Endothelial cell of umbilical vein (primary cell): ENCODE measurements around the gene ARHGAP15. TPM values are rescaled to one million over a fixed set of nuclear protein-coding genes. Genes with fewer than 3 reads are reported as not detected.

Experiments
- BruUV-seq: library from RNA; stranded (reverse); fragments of 400-500 nt; replicated peaks from 2 replicates; lab custom pipeline; 2021; lab: Mats Ljungman, UMichigan
- CTCF ChIA-PET: fragments of 300-600, 350-600 bp; sonication (Branson Sonifier 250); formaldehyde crosslinking; loops from one replicate; lab custom pipeline; 2021; ENCODE audit warnings: antibody characterized with exemption, inconsistent platforms; lab: Charles Lee
- POLR2A ChIA-PET: fragments of 300-600, 350-600 bp; sonication (Branson Sonifier 250); formaldehyde crosslinking; loops from one replicate; lab custom pipeline; 2021; ENCODE audit warnings: antibody characterized with exemption, inconsistent platforms; lab: Charles Lee
- DNase-seq: peaks from one replicate; pipeline ENCODE4 v3.0.0-alpha.2; 2011; ENCODE audit warnings: low read depth, low spot score
- FAIRE-seq: peaks from 2 replicates; lab custom pipeline; 2011; peaks lifted over from hg19 to GRCh38; lab: Jason Lieb, UNC
- H2AFZ ChIP-seq: 2 replicates; pipeline ENCODE4 v1.6.0; 2012; ENCODE audit warnings: low read depth, low read length, control low read depth, inconsistent platforms
- H3K27ac ChIP-seq: 2 replicates; pipeline ENCODE4 v1.5.1; 2011; ENCODE audit warnings: low read depth, mild to moderate bottlenecking, control low read depth, low read length, moderate library complexity; ENCODE audit not compliant: insufficient read depth
- H3K27me3 ChIP-seq, 2 experiments: 2 replicates each; pipeline versions ENCODE4 v1.6.0 to v1.6.1; 2011; ENCODE audit warnings: low read length in 2 of 2, mixed read lengths in 1 of 2; ENCODE audit not compliant: control insufficient read depth in 2 of 2, insufficient read depth in 2 of 2
- H3K36me3 ChIP-seq, 2 experiments: 2 replicates in 1 of 2; 3 replicates in 1 of 2; pipeline ENCODE4 v1.5.1; 2011; ENCODE audit warnings: low read length in 2 of 2, mild to moderate bottlenecking in 1 of 2, moderate library complexity in 1 of 2; ENCODE audit not compliant: control insufficient read depth in 2 of 2, insufficient read depth in 2 of 2; ENCODE audit errors: extremely low read depth in 1 of 2
- H3K4me1 ChIP-seq: 3 replicates; pipeline ENCODE4 v1.5.1; 2011; ENCODE audit warnings: mild to moderate bottlenecking, low read length; ENCODE audit not compliant: control insufficient read depth, insufficient read depth; ENCODE audit errors: extremely low read depth
- H3K4me2 ChIP-seq: 2 replicates; pipeline ENCODE4 v1.6.1; 2011; ENCODE audit warnings: low read length, control low read depth, mixed read lengths; ENCODE audit not compliant: insufficient read depth
- H3K4me3 ChIP-seq, 3 experiments: fragments of 200-600 bp in 1 of 3; sonication (generic), shearing (Covaris generic) in 1 of 3; replicated peaks in 1 of 3; 2 replicates each; pipeline ENCODE4 v1.5.1; 2011 to 2016; ENCODE audit warnings: control low read depth in 3 of 3, low read length in 3 of 3, mild to moderate bottlenecking in 2 of 3, inconsistent platforms in 1 of 3, low read depth in 1 of 3, moderate library complexity in 1 of 3; ENCODE audit not compliant: insufficient read depth in 1 of 3
- H3K79me2 ChIP-seq: 2 replicates; pipeline ENCODE4 v1.6.0; 2012; ENCODE audit warnings: low read length, inconsistent platforms; ENCODE audit not compliant: control insufficient read depth, insufficient read depth
- H3K9ac ChIP-seq: replicated peaks from 2 replicates; pipeline ENCODE3; 2011; ENCODE audit warnings: low read length, control low read depth; ENCODE audit not compliant: insufficient read depth; ENCODE audit errors: extremely low read depth
- H3K9me1 ChIP-seq: replicated peaks from 3 replicates; pipeline ENCODE4 v1.6.0; 2011; ENCODE audit warnings: mild to moderate bottlenecking, low read length; ENCODE audit not compliant: control insufficient read depth, insufficient read depth; ENCODE audit errors: extremely low read depth
- H3K9me3 ChIP-seq: replicated peaks from 2 replicates; pipeline ENCODE4 v1.5.1; 2012; ENCODE audit warnings: low read length, inconsistent platforms; ENCODE audit not compliant: control insufficient read depth, insufficient read depth
- H4K20me1 ChIP-seq: replicated peaks from 2 replicates; pipeline ENCODE3; 2011; ENCODE audit warnings: mild to moderate bottlenecking, low read length; ENCODE audit not compliant: control insufficient read depth, insufficient read depth; ENCODE audit errors: extremely low read depth
- EZH2 ChIP-seq: IDR thresholded peaks from 2 replicates; pipeline ENCODE4 v1.6.1; 2012; ENCODE audit warnings: borderline replicate concordance, low read depth, mild to moderate bottlenecking, moderate library complexity, low read length, inconsistent platforms; ENCODE audit not compliant: severe bottlenecking
- FOS ChIP-seq: IDR thresholded peaks from 2 replicates; pipeline ENCODE4 v1.6.1; 2011; ENCODE audit warnings: mild to moderate bottlenecking, low read length, moderate library complexity, borderline replicate concordance; ENCODE audit not compliant: insufficient read depth
- GATA2 ChIP-seq: IDR thresholded peaks from 2 replicates; pipeline ENCODE4 v1.7.0; 2011; ENCODE audit warnings: low read depth, mild to moderate bottlenecking, moderate library complexity, mixed read lengths, low read length; ENCODE audit not compliant: insufficient read length, insufficient read depth
- JUN ChIP-seq: IDR thresholded peaks from 2 replicates; pipeline ENCODE4 v1.6.1; 2011; ENCODE audit warnings: borderline replicate concordance, low read depth; ENCODE audit not compliant: insufficient read length, insufficient read depth
- MYC ChIP-seq: IDR thresholded peaks from one replicate; pipeline ENCODE4 v1.6.1; 2011; ENCODE audit warnings: mild to moderate bottlenecking, low read depth, low read length
- POLR2A ChIP-seq: IDR thresholded peaks from 2 replicates; pipeline ENCODE4 v1.6.1; 2012; ENCODE audit warnings: low read depth, mild to moderate bottlenecking, control low read depth, low read length
- POLR2AphosphoS5 ChIP-seq: IDR thresholded peaks from 2 replicates; pipeline ENCODE4 v1.6.1; 2012; ENCODE audit warnings: low read depth, mild to moderate bottlenecking, control low read depth, low read length, moderate library complexity; ENCODE audit not compliant: insufficient read depth
- dilution Hi-C: fragments of 300-500 bp; cut with MboI; formaldehyde crosslinking; loops from one replicate; pipeline ENCODE4 v1.15.0; 2019; ENCODE audit warnings: low sequenced_read_pairs; ENCODE audit not compliant: extremely low pct_ligation_motif_present
- intact Hi-C: fragments of 100-400 bp; cut with micrococcal nuclease; formaldehyde crosslinking; loops from one replicate; pipeline ENCODE4 v1.10.0; 2022
- polyA plus RNA-seq, 4 experiments: library from polyadenylated mRNA; depleted of rRNA in 3 of 4; stranded (reverse) in 3 of 4; unstranded in 1 of 4; fragments of >200 nt; gene quantifications; 2 replicates each; pipeline versions ENCODE4 v1.2.1 to v1.2.3, GENCODE V29; 2011 to 2012; ENCODE audit warnings: missing spikeins in 1 of 4
- total RNA-seq: library from RNA; stranded (reverse); gene quantifications from 2 replicates; pipeline ENCODE4 v1.2.3, GENCODE V29; 2021
- TF ChIP-seq, protein P1 (sequence below): IDR thresholded peaks from 2 replicates; pipeline ENCODE4 v1.6.1; 2011; ENCODE audit not compliant: insufficient read depth, insufficient read length
- TF ChIP-seq, protein P2 (sequence below), 2 donors: IDR thresholded peaks; 1 replicate in 1 of 2; 2 replicates in 1 of 2; pipeline ENCODE4 v1.5.1; 2011; ENCODE audit warnings: low read length in 2 of 2, mild to moderate bottlenecking in 2 of 2, moderate library complexity in 2 of 2, control low read depth in 1 of 2, inconsistent platforms in 1 of 2, low read depth in 1 of 2; ENCODE audit not compliant: insufficient read depth in 1 of 2; ENCODE audit errors: extremely low read depth in 1 of 2

Gene ARHGAP15
- total and polyA plus RNA-seq, 2 donors (not counting 3 experiments of a cell fraction or from before 2014, with no cell fraction given), result not detected

DNA sequence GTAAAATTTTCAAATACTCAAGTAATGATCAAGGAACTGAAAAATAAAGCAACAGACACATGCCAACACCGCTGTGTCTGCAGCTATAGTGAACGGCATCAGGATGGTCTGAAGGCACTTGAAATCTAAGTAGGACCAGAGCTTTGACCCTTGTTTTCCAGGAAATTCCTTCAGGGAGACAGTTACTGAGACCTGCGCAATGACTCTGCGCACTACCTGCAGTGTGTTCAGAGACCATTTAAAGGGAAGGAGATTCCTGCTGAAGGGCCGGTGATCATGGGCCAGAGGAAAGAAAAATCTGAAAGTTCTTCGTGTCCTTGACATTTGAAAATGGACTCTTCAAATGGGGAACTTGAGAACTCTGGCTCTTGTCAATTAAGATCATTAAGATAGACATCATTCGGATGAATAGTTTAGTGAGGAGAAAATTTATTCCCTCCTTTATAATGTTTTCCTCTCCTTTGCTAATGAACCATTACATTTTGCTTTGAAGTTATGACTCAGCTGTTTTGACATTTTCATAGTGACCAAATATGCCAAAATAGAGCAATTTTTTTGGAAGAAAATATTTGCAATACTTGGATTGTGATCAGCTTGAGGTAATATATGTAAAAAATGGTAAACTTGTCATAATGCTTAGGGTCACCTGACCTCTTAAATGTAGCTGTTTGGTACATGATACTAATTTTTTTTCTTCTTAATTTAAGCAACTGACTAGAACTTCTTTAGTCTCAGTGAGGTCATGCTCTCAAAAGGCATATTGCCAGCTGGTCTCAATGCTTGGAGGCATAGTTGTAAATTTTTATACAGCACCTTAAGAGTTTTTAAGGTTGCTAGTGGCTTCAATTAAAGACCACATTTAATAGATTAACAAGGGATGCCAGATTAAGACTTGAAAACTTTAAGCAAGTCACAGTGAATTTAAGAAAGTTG, 329.3 kb downstream of the ARHGAP15 start:
- Histone ChIP-seq H3K27ac (no peak overlapping the region), H3K79me2 (no peaks in the 10 kb centered on the region), H3K27me3 (no peaks in the 10 kb centered on the region), H4K20me1 (no peaks in the 10 kb centered on the region), H2AFZ (no peak overlapping the region), H3K9me1 (no peaks in the 10 kb centered on the region), H3K4me3 (no peak overlapping the region), H3K9me3 (no peaks in the 10 kb centered on the region), H3K36me3 (no peaks in the 10 kb centered on the region), H3K9ac (no peak overlapping the region), H3K4me1 (no peaks in the 10 kb centered on the region), H3K4me2 (no peak overlapping the region)
- dilution Hi-C loops, result no loop called here
- FAIRE-seq (no peak), DNase-seq (peak; percentile 8)
- POLR2A ChIA-PET, result no interaction called here
- intact Hi-C loops, result no loop called here
- TF ChIP-seq FOS, result no peak
- no peak for TF ChIP-seq EZH2
- TF ChIP-seq POLR2A, result no peak
- TF ChIP-seq, protein P1, sequence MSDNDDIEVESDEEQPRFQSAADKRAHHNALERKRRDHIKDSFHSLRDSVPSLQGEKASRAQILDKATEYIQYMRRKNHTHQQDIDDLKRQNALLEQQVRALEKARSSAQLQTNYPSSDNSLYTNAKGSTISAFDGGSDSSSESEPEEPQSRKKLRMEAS, result no peak
- TF ChIP-seq MYC, result no peak
- TF ChIP-seq JUN, result no peak
- no peak for TF ChIP-seq GATA2
- TF ChIP-seq POLR2AphosphoS5, result no peak
- TF ChIP-seq, protein P2, sequence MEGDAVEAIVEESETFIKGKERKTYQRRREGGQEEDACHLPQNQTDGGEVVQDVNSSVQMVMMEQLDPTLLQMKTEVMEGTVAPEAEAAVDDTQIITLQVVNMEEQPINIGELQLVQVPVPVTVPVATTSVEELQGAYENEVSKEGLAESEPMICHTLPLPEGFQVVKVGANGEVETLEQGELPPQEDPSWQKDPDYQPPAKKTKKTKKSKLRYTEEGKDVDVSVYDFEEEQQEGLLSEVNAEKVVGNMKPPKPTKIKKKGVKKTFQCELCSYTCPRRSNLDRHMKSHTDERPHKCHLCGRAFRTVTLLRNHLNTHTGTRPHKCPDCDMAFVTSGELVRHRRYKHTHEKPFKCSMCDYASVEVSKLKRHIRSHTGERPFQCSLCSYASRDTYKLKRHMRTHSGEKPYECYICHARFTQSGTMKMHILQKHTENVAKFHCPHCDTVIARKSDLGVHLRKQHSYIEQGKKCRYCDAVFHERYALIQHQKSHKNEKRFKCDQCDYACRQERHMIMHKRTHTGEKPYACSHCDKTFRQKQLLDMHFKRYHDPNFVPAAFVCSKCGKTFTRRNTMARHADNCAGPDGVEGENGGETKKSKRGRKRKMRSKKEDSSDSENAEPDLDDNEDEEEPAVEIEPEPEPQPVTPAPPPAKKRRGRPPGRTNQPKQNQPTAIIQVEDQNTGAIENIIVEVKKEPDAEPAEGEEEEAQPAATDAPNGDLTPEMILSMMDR (IDR thresholded peaks at IDR 0.05; ENCODE audit: extremely low read depth in 1 of 2, insufficient read depth in 1 of 2, low read depth in 1 of 2, low read length in 2 of 2), result no peak
- no TSS peak for BruUV-seq
- CTCF ChIA-PET, result interaction anchor here (1.1 to 1.5 kb wide), 2 partner anchors 14 to 37 kb away, joined by 3 to 5 read pairs; no protein-coding TSS in a partner anchor
